HG03097 (cell line): ENCODE measurements around the gene MEG3.
"Not testable (repeated sequence)": the region's sequence is repeated elsewhere in the genome, so short reads cannot be mapped to it uniquely, and the experiment has no call there.

Experiments used
- ATAC-seq: cut with Tn5 transposase; IDR thresholded peaks from one replicate; pipeline ENCODE4 v1.9.1; 2021; ENCODE audit not compliant: unreplicated experiment, low FRiP score

The MEG3 gene

GRCh38 chr14:100788517-100788916 is 37.4 kb upstream of the MEG3 start:
- ATAC-seq = no peak

GRCh38 chr14:100788942-100789341 is 37.0 kb upstream of the MEG3 start:
- ATAC-seq = no peak

- ATAC-seq = no peak
Observed at GRCh38 chr14:100789460-100790417, 36.2 kb upstream of the MEG3 start.

GRCh38 chr14:100790502-100791347 is 35.2 kb upstream of the MEG3 start:
- ATAC-seq = no peak

DNA sequence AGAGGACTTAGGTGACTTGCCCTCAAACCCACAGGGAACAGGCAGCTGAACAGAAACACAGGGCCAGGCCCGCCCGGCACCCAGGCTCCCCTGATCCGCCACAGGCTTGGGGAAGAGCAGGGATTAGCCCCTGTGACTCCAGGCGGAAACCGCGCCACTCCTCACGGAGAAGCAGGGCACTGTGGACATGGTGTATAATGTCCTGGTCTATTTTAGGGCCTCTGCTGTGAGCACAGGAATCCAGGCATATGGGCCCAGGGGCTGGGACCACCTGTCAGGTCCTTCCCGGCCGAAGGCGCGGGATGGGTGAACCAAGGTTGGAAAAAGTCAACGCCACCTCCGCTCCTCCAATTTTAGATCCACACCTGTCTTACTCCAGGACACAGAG is 34.6 kb upstream of the MEG3 start:
- no peak for ATAC-seq

DNA sequence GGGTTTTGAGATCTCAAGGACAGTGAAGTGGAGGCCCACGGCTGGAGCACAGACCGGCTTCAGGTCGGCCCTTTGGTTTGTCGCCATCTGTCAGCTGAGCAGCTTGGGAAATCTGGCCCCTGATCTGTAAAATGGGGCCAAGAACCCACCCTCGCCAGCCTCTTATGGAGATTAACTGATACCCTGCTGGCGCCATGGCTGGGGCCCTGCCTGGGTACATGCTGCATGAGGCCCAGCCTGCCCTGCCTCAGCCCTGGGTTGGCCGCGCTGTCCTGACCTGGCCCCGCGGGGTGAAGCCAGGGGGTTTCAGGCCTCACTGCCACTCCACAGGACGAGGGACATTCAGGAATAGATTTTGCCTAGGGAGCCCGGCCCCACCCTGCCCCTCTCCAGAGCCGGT is 33.9 kb upstream of the MEG3 start:
- no peak for ATAC-seq

DNA sequence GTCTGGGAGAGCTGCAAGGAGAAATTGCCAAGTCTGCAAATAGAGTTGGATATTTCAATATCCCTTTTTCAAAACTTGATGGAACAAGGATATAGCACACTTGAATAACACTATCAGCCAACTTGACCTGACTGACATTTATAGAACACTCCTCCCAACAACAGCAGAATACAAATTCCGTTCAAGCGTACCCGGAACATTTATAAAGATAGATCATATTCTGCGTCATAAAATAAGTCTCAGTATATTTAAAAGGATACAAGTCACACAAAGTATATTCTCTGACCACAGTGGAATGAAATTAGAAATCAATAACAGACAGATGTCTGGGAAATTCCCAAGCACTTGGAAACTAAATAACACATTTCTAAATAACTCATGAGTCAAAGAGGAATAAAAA is 29.0 kb upstream of the MEG3 start:
- no peak for ATAC-seq

GRCh38 chr14:100800041-100800440 is 25.9 kb upstream of the MEG3 start:
- no peak for ATAC-seq

DNA sequence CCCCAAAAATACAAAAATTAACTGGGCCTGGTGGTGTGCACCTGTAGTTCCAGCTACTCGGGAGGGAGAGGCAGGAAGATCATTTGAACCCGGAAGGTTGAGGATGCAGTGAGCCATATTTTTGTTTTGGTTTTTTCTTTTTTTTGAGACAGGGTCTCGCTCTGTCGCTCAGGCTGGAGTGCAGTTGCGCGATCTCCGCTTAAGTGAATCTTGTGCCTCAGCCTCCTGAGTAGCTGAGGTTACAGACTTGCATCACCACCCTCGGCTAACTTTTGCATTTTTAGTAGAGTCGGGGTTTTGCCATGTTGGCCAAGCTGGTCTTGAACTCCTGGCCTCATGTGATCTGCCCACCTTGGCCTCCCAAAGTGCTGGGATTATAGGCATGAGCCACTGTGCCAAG is 24.5 kb upstream of the MEG3 start:
- not testable (repeated sequence) for ATAC-seq

DNA sequence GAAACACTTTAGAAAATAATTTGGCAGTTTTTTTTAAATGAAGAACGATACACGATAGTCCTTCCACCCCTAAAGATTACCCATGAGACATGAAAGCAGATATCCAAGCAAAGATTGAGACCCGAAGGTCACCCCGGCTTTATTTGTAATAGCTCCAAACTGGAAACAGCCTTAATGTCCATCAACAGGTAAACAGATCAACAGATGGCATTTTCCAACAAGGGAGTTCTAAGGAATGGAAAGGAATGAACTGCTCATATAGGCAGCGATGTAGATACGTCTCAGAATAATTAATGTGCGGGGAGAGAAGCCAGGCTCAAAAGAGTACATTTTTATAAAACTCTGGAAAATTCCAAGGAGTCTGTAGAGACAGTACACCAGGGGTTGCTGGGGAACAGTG is 23.7 kb upstream of the MEG3 start:
- ATAC-seq = no peak

DNA sequence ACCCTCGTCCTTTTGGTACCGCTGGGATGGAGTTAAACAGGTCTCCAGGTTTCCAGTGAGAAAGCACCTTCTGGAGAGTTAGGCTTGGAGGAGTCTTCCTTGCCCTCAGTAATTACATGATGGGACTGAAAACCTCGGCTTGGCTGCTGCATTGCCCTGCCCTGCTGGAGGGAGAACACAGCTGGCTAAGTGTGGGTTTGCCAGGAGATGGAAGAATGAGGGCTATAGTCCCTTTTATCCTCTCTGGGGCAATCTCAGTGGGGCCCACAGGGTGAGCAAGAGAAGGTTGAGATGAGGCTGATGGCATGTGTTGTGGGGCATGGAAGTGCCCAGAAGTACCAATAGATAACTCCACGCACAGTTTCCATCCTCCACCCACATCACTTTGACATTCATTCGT is 23.2 kb upstream of the MEG3 start:
- ATAC-seq = no peak

- no peak for ATAC-seq
Observed at GRCh38 chr14:100803226-100803625, 22.7 kb upstream of the MEG3 start.

GRCh38 chr14:100803676-100804075 is 22.2 kb upstream of the MEG3 start:
- no peak for ATAC-seq

- no peak for ATAC-seq
Observed at GRCh38 chr14:100804138-100804537, 21.8 kb upstream of the MEG3 start.

- no peak for ATAC-seq
Observed at GRCh38 chr14:100804558-100805309, 21.2 kb upstream of the MEG3 start.

DNA sequence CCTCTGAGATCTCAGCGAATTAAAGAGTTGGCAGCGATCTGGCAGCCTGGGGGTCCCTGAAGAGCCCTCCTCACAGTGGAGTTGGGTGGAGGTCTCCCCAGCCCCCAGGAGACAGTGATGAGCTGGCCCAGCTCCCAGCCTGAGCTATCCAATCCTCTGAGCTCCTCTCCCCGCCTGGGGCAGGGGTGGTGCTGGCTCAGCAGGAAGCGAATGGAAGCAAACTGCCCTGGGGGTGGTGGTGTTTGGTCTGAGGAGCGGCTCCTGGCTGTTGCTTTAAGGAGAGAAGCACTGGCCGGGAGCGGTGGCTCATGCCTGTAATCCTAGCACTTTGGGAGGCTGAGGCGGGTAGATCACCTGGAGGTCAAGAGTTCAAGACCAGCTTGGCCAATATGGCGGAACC is 19.5 kb upstream of the MEG3 start:
- no peak for ATAC-seq

- ATAC-seq = no peak
Observed at GRCh38 chr14:100807496-100807895, 18.4 kb upstream of the MEG3 start.

DNA sequence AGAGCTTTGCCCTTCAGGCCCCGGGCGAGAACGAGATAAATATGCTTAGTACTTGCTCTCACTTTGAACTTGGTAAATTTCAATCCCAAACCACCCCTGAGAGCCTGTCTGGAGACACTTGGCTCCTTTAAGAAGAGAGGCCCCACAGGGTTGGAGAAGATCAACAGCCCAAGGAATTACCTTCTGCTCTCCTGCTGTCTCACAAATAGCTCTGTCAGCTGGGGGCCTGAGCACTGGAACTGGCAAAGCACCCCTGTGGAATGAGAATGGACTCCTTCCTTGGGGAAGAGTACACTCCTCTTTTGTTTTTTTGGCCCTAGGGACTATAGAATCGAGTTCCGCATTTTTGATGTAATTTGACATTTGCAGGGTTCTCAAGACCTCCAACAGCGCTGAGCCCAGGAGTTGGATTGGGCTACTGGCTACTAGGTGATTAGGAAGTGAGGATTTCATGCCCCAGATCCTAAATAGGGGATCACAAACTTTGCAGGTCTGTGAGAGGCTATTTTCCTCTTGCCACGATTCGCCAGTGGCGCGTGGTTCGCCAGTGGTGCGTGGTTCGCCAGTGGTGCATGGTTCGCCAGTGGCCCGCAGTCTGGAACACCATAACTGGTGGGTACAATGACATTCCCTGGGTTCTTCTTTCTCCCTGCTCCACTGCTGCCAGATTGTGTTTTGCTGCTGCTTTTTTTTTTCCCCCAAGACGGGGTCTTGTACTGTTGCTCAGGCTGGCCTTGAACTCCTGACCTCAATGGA is 17.8 kb upstream of the MEG3 start:
- no peak for ATAC-seq

DNA sequence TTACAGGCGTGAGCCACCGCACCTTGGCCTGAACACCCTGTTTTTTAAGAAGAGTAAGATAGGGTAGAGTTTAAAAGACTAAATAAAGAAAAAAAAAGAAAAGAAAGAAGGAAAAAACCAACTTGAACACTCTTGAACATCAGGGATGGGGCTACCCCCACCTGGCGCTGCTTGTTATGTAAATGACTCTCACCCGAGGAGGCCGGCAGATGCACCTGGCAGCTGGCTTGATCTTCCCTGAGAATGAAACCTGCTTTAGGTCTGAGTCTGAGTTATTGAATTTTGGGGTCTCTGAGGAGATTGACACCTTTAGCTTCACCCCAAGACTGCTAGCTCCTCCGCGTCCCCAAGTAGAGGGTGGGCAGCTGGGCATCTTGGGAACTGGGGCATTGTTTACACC is 15.5 kb upstream of the MEG3 start:
- ATAC-seq = no peak

GRCh38 chr14:100810861-100811461 is 15.0 kb upstream of the MEG3 start:
- no peak for ATAC-seq
